Measurements from ENCODE around the gene MAGIX.

DNA sequence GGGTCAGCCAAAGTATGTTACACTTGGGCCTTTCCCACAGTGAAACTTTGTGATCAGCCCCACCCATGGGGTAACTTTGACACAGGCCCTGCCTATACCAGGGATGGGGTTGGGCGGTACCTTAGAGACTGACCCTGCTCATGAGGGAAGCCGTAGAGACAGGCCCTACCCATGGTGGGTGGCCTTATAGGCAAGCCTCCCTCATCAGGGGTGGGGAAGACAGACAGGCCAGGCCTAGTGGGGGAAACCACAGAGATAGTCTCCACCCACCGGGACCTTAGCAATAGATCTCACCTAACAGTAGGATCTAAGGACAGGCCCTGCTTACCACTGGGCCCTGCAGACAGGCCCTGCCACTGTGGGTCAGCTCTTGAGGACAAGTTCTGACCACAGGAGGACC is 16.0 kb downstream of the MAGIX start:
- TF ChIP-seq, protein P1, sequence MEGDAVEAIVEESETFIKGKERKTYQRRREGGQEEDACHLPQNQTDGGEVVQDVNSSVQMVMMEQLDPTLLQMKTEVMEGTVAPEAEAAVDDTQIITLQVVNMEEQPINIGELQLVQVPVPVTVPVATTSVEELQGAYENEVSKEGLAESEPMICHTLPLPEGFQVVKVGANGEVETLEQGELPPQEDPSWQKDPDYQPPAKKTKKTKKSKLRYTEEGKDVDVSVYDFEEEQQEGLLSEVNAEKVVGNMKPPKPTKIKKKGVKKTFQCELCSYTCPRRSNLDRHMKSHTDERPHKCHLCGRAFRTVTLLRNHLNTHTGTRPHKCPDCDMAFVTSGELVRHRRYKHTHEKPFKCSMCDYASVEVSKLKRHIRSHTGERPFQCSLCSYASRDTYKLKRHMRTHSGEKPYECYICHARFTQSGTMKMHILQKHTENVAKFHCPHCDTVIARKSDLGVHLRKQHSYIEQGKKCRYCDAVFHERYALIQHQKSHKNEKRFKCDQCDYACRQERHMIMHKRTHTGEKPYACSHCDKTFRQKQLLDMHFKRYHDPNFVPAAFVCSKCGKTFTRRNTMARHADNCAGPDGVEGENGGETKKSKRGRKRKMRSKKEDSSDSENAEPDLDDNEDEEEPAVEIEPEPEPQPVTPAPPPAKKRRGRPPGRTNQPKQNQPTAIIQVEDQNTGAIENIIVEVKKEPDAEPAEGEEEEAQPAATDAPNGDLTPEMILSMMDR (conservative IDR thresholded peaks at IDR 0.05 in 1 of 2, IDR thresholded peaks at IDR 0.05 in 1 of 2; ENCODE audit: low read depth in 1 of 2, low read length in 2 of 2) = no peak
- no peak for TF ChIP-seq EZH2 (IDR thresholded peaks at IDR 0.05; ENCODE audit: low read length, missing control alignments)
